IPS DF 6.9 (cell line): ENCODE data around the gene OBP2A.

Experiments
- DNase-seq: peaks from one replicate; pipeline ENCODE4 v3.0.0-alpha.2; 2013; ENCODE audit warnings: low read depth, low spot score
- H3K27ac ChIP-seq: one replicate; pipeline ENCODE4 v1.5.1; 2013; ENCODE audit warnings: low read length, control low read depth
- H3K27me3 ChIP-seq: 2 replicates; pipeline ENCODE4 v1.6.1; 2013; ENCODE audit warnings: mild to moderate bottlenecking, low read length; ENCODE audit not compliant: control insufficient read depth, insufficient read depth
- H3K36me3 ChIP-seq: 2 replicates; pipeline ENCODE4 v1.6.1; 2013; ENCODE audit warnings: low read length; ENCODE audit not compliant: control insufficient read depth, insufficient read depth
- H3K4me1 ChIP-seq: 2 replicates; pipeline ENCODE4 v1.6.1; 2013; ENCODE audit warnings: low read length; ENCODE audit not compliant: control insufficient read depth, insufficient read depth
- H3K4me3 ChIP-seq: 2 replicates; pipeline ENCODE4 v1.5.1; 2013; ENCODE audit warnings: mild to moderate bottlenecking, low read length
- H3K9me3 ChIP-seq: 2 replicates; pipeline ENCODE4 v1.6.1; 2013; ENCODE audit warnings: low read length, inconsistent platforms; ENCODE audit not compliant: control insufficient read depth, insufficient read depth
- WGBS: extraction: QIAGEN DNeasy Blood & Tissue Kit; methylation state at CpG from one replicate; pipeline ENCODE4 v1.1.7; 2013; ENCODE audit warnings: mixed read lengths, missing lambda C conversion rate; ENCODE audit not compliant: insufficient read length, insufficient coverage; 5-methylcytosine and 5-hydroxymethylcytosine counted together

OBP2A gene

GRCh38 chr9:135555203-135555602 is 9.3 kb downstream of the OBP2A start:
- no peak overlapping the region for H3K4me3 ChIP-seq
- WGBS, result no CpG with 5 or more reads among the region's 5 CpGs
- no peaks in the 10 kb centered on the region for H3K27me3 ChIP-seq
- DNase-seq, result no peak
- peaks cover 2% of the 10 kb centered on the region; the same call in 1 of the 2 replicates for H3K4me1 ChIP-seq
- H3K9me3 ChIP-seq, result no peaks in the 10 kb centered on the region
- H3K27ac ChIP-seq, result no peak overlapping the region
- no peaks in the 10 kb centered on the region for H3K36me3 ChIP-seq

- Histone ChIP-seq H3K9me3 (no peaks in the 10 kb centered on the region), H3K36me3 (no peaks in the 10 kb centered on the region), H3K27me3 (no peaks in the 10 kb centered on the region), H3K4me1 (peaks cover 2% of the 10 kb centered on the region; the same call in 1 of the 2 replicates), H3K27ac (no peak overlapping the region), H3K4me3 (no peak overlapping the region)
- DNase-seq, result no peak
- no CpG with 5 or more reads among the region's 16 CpGs for WGBS
Observed at GRCh38 chr9:135555910-135556309, 10.0 kb downstream of the OBP2A start.

GRCh38 chr9:135559606-135560005 is 13.7 kb downstream of the OBP2A start:
- no CpG with 5 or more reads among the region's 11 CpGs for WGBS
- Histone ChIP-seq H3K36me3 (no peaks in the 10 kb centered on the region; the same call in 1 of the 2 replicates), H3K4me3 (no peak overlapping the region), H3K9me3 (no peaks in the 10 kb centered on the region), H3K27ac (no peak overlapping the region), H3K4me1 (no peaks in the 10 kb centered on the region), H3K27me3 (no peaks in the 10 kb centered on the region)
- no peak for DNase-seq

- no peak within 1 kb of the TSS for H3K4me3 ChIP-seq
- no peaks in the 10 kb centered on the region for H3K9me3 ChIP-seq
- WGBS, result no CpG with 5 or more reads among the region's 20 CpGs
- no peaks in the 10 kb centered on the region for H3K4me1 ChIP-seq
- H3K36me3 ChIP-seq, result no peaks in the 10 kb centered on the region; the same call in 1 of the 2 replicates
- DNase-seq, result no peak
- no peak within 1 kb of the TSS for H3K27ac ChIP-seq
- no peaks in the 10 kb centered on the region for H3K27me3 ChIP-seq
Observed at GRCh38 chr9:135561391-135562234, 15.7 kb downstream of the OBP2A start, which contains the start of gene PAEP. PAEP (plus strand) TSS chr9:135561756.

- Histone ChIP-seq H3K36me3 (no peaks in the 10 kb centered on the region; the same call in 1 of the 2 replicates), H3K27me3 (no peaks in the 10 kb centered on the region), H3K4me3 (no peak overlapping the region), H3K9me3 (no peaks in the 10 kb centered on the region), H3K27ac (no peak overlapping the region), H3K4me1 (no peaks in the 10 kb centered on the region)
- no CpG with 5 or more reads among the region's 17 CpGs for WGBS
- DNase-seq, result no peak
Observed at GRCh38 chr9:135562235-135562745, 16.4 kb downstream of the OBP2A start.

GRCh38 chr9:135563039-135563476 is 17.1 kb downstream of the OBP2A start:
- no peak overlapping the region for H3K4me3 ChIP-seq
- no peaks in the 10 kb centered on the region for H3K4me1 ChIP-seq
- H3K36me3 ChIP-seq, result no peaks in the 10 kb centered on the region; the same call in 1 of the 2 replicates
- no CpG with 5 or more reads among the region's 1 CpG for WGBS
- H3K27me3 ChIP-seq, result no peaks in the 10 kb centered on the region
- no peaks in the 10 kb centered on the region for H3K9me3 ChIP-seq
- DNase-seq, result no peak
- no peak overlapping the region for H3K27ac ChIP-seq

GRCh38 chr9:135563858-135564257 is 17.9 kb downstream of the OBP2A start:
- Histone ChIP-seq H3K27me3 (no peaks in the 10 kb centered on the region), H3K4me3 (no peak overlapping the region), H3K27ac (no peak overlapping the region), H3K9me3 (no peaks in the 10 kb centered on the region), H3K36me3 (no peaks in the 10 kb centered on the region; the same call in 1 of the 2 replicates), H3K4me1 (no peaks in the 10 kb centered on the region)
- WGBS, result no CpG with 5 or more reads among the region's 12 CpGs
- no peak for DNase-seq

- no peak for DNase-seq
- WGBS, result no CpG with 5 or more reads among the region's 9 CpGs
- H3K4me1 ChIP-seq, result no peaks in the 10 kb centered on the region
Observed at GRCh38 chr9:135565141-135565628, 19.3 kb downstream of the OBP2A start.

GRCh38 chr9:135565636-135566035 is 19.7 kb downstream of the OBP2A start:
- Histone ChIP-seq H3K4me3 (no peak overlapping the region), H3K36me3 (no peaks in the 10 kb centered on the region; the same call in 1 of the 2 replicates), H3K4me1 (no peaks in the 10 kb centered on the region), H3K9me3 (no peaks in the 10 kb centered on the region), H3K27me3 (no peaks in the 10 kb centered on the region), H3K27ac (no peak overlapping the region)
- no CpG with 5 or more reads among the region's 8 CpGs for WGBS
- DNase-seq, result no peak

More at GRCh38 chr9:135565141-135565628, 19.3 kb downstream of the OBP2A start:
- Histone ChIP-seq H3K27me3 (no peaks in the 10 kb centered on the region), H3K9me3 (no peaks in the 10 kb centered on the region), H3K4me3 (no peak overlapping the region), H3K36me3 (no peaks in the 10 kb centered on the region; the same call in 1 of the 2 replicates), H3K27ac (no peak overlapping the region)

- no CpG with 5 or more reads among the region's 10 CpGs for WGBS
- H3K9me3 ChIP-seq, result no peaks in the 10 kb centered on the region
Observed at GRCh38 chr9:135566552-135566951, 20.6 kb downstream of the OBP2A start.

More at GRCh38 chr9:135566552-135566951, 20.6 kb downstream of the OBP2A start:
- DNase-seq, result no peak
- H3K27me3 ChIP-seq, result no peaks in the 10 kb centered on the region
- no peaks in the 10 kb centered on the region; the same call in 1 of the 2 replicates for H3K36me3 ChIP-seq
- no peak overlapping the region for H3K4me3 ChIP-seq
- no peak overlapping the region for H3K27ac ChIP-seq
- no peaks in the 10 kb centered on the region for H3K4me1 ChIP-seq
